ENCODE measurements around the gene MLLT3.

GRCh38 chr9:20592673-20593072 is 29.6 kb downstream of the MLLT3 start:
- TF ChIP-seq POLR2A (IDR thresholded peaks at IDR 0.05) (no peak), CTCF (IDR thresholded peaks at IDR 0.05) (no peak), POLR2AphosphoS5 (IDR thresholded peaks at IDR 0.05; ENCODE audit: insufficient read depth in 1 of 2, low read depth in 1 of 2) (no peak)

Data from vagina (tissue), 2 donors.